Measurements from ENCODE around the gene KCNK2. TPM values are rescaled to one million over a fixed set of nuclear protein-coding genes. Genes with fewer than 3 reads are reported as not detected.

KCNK2 gene, protein sequence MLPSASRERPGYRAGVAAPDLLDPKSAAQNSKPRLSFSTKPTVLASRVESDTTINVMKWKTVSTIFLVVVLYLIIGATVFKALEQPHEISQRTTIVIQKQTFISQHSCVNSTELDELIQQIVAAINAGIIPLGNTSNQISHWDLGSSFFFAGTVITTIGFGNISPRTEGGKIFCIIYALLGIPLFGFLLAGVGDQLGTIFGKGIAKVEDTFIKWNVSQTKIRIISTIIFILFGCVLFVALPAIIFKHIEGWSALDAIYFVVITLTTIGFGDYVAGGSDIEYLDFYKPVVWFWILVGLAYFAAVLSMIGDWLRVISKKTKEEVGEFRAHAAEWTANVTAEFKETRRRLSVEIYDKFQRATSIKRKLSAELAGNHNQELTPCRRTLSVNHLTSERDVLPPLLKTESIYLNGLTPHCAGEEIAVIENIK
- total RNA-seq (2014; rRNA removed; shearing (Covaris generic)) = not detected in 2 replicates

DNA sequence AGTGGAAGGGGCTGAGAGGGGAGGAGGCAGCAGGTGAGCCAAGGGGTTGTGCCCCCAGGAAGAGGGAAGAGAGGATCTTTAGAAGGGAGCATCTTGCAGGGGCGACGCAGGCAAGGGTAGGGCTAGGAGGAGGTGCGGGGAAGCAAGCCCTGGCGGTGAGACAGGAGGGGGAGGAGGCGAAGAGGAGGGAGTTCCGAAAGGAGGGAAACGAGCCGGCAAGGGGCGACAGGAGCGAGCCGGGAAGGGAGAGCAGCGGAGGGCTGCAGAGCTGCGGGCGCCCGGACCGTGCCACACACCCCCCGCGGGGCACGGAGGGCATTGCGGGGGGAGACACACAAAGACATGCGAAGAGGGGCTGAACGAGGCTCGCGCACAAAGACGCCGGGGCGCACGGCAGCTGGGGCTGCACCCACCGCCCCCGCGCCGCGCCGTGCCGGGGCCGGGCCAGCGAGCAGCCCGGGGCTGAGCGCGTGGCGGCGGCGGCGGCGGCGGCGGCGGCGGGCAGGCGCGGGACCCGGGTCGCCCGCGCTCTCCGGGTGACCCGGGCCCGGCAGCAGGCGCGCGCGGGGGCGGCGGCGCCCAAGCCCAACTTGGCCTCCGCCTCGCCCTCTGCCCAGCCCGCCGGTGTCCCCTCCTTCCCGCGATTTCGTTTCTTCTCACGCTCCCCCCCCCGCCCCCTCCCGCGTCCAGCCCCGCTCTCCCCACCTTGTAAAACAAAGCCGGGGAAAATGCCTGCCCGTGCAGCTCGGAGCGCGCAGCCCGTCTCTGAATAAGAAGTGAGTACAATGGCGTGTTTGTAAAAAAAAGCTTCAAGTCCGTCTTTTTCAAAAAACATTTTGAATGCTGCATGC, at the start of gene KCNK2:
Gene KCNK2 (plus strand): TSS at position 206 of the 851 bp plus-strand sequence. CDS start 649 bp downstream, outside the sequence.
- in situ Hi-C loops (cut with HindIII; ENCODE audit: low sequenced_read_pairs) = no loop called here
- DNase-seq (ENCODE audit: low spot score) = no peak

GRCh38 chr1:215032911-215033526, 49.5 kb upstream of the KCNK2 start:
- in situ Hi-C loops (cut with HindIII; ENCODE audit: low sequenced_read_pairs) = no loop called here
- DNase-seq (ENCODE audit: low spot score) = no peak

DNA sequence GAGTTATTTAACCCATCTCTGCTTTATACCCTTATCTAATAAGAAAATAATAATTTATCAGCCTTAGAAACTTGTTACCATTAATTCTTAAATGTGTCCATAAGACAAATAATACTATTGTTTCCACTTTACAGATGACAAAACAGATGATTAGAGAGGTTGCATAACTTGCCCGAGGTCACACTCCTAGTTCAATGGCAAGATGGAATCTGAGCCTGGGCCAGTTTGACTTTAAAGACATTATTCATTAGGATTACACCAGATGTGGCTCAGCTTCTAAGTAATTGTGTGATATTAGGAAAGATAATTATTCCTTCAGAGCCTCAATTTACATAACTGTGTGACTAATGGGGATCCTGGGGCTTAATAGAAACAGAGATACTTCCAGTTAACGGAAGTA, 42.3 kb upstream of the KCNK2 start:
- DNase-seq (ENCODE audit: low spot score) = no peak
- in situ Hi-C loops (cut with HindIII; ENCODE audit: low sequenced_read_pairs) = no loop called here

GRCh38 chr1:215043401-215043800, 39.1 kb upstream of the KCNK2 start:
- no peak for DNase-seq (ENCODE audit: low spot score)
- in situ Hi-C loops (cut with HindIII; ENCODE audit: low sequenced_read_pairs) = no loop called here

GRCh38 chr1:215044151-215044550, 38.4 kb upstream of the KCNK2 start:
- DNase-seq (ENCODE audit: low spot score) = no peak

GRCh38 chr1:215045698-215046308, 36.7 kb upstream of the KCNK2 start:
- DNase-seq (ENCODE audit: low spot score) = no peak
- in situ Hi-C loops (cut with HindIII; ENCODE audit: low sequenced_read_pairs) = no loop called here

More at GRCh38 chr1:215044151-215044550, 38.4 kb upstream of the KCNK2 start:
- in situ Hi-C loops (cut with HindIII; ENCODE audit: low sequenced_read_pairs) = no loop called here

DNA sequence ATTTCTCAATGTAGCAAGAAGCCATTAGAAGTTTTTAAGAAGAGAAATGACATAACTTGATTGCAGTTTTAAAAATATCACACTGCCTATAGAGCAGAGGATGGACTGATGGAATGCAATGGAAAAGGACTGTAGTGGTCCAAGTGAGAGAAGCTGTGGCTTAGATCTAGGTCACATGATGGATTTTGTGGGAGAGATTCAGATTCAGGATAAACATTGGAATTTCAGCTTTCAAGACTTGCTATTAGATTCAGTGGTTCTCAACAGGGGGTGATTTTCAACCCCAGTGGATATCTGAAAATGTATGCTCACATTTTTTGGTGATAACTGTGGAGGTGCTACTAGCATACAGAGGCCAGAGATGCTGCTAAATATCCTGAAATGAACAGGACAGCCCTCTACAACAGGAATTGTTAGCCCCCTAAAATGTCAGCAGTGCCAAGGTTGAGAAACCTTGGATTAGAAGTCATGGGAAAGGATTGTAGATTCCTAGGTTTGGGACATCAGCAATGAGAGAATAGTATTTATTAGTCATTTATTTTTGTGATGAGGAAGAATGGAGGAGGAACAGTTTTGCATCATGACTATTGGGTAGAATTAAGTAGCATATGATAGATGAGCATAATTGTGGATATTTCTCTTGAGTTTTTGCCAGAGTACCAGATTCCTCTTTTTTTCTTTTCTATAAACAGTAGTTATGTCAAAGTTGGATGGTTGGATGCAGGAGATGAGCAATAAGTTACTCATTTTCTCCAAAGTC, 30.1 kb upstream of the KCNK2 start:
- in situ Hi-C loops (cut with HindIII; ENCODE audit: low sequenced_read_pairs) = no loop called here
- DNase-seq (ENCODE audit: low spot score) = no peak

DNA sequence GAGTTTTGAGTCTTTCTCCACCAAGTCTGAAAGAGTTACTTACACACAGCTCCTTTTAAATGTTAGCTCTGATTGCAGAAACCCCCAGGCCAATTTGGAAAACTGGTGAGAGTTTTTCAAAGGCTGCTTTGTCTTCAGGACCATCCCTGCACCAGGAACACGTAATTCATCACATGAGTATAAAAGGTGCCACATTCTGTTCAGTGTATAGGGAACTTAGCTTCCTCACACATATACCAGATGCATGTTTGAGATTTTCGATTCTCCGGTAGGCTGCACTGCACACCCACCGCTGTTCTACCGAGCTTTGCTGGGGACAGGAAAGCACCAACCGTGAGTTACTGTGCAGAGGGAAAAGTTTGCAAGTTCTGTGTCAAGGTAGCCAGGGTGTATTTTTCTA, 28.3 kb upstream of the KCNK2 start:
- in situ Hi-C loops (cut with HindIII; ENCODE audit: low sequenced_read_pairs) = no loop called here
- no peak for DNase-seq (ENCODE audit: low spot score)

DNA sequence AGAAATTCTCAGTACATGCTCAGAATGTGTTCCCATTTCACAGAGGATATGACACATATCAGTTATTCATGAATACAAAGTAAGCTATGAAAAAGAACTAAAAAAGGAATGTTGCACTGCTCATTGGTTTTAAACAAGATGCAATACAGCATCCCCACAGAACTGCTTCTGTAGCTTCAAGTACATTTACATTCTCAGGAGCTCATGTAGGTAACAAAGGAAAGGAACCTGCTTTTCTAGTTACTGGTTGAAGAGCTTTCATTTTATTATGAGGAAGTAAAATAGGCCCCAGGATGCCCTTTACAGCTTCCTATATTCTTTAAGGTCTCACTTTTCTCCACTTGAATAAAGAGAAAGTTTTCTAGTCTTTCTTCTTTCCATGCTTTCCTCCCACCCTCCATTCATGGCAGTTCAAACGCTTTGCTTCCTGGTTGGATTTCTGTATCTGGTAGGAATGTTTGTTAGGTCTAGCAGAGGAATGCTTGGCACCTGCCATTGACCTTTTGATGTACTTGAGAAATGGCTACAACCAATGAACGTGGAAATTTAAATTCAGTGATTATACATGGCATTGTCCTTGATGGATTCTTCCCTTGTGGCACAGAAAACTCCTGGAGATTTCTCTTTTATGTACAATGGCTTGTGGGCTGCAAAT, 27.1 kb upstream of the KCNK2 start:
- DNase-seq (ENCODE audit: low spot score) = no peak
- in situ Hi-C loops (cut with HindIII; ENCODE audit: low sequenced_read_pairs) = no loop called here

DNA sequence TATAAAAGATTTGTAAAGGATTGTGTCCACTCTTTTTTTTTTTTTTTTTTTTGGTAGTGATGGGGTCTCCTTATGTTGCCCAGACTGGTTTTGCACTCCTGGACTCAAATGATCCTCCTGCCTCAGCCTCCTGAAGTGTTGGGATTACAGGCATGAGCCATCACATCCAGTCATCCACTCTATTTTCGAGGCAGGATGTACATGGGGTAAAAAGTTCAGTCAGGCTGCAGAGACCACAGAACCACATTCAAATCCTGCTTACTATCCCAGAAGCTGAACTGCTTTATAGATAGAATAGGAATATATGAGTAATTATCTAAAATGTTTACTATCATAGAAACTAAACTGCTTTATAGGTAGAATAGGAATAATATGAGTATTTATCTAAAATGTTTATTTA, 26.0 kb upstream of the KCNK2 start:
- DNase-seq (ENCODE audit: low spot score) = no peak
- in situ Hi-C loops (cut with HindIII; ENCODE audit: low sequenced_read_pairs) = no loop called here

GRCh38 chr1:215059947-215060346, 22.6 kb upstream of the KCNK2 start:
- in situ Hi-C loops (cut with HindIII; ENCODE audit: low sequenced_read_pairs) = no loop called here

GRCh38 chr1:215064327-215064726, 18.2 kb upstream of the KCNK2 start:
- no peak for DNase-seq (ENCODE audit: low spot score)
- in situ Hi-C loops (cut with HindIII; ENCODE audit: low sequenced_read_pairs) = no loop called here

More at GRCh38 chr1:215059947-215060346, 22.6 kb upstream of the KCNK2 start:
- DNase-seq (ENCODE audit: low spot score) = peak; percentile 47

- no peak for DNase-seq (ENCODE audit: low spot score)
- in situ Hi-C loops (cut with HindIII; ENCODE audit: low sequenced_read_pairs) = no loop called here
Observed at GRCh38 chr1:215071078-215071477, 11.5 kb upstream of the KCNK2 start.

DNA sequence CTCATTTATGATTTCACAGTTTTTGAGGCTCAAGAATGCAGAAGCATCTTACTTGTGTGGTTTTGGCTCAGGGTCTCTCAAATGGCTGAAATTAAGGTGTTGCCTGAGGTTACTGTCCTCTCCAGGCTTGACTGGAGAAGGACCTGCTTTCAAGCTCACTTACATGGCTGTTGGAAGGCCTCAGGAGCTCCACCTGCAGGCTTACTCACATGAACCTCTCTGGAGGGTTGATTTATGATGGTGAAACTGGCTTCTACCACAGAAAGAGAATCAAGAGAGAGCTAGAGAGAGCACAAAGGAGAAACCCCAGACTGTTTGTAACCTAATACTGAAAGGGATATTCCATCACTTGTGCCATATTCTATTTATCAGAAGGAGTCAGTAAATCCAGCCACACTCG, 6.2 kb upstream of the KCNK2 start:
- no peak for DNase-seq (ENCODE audit: low spot score)
- in situ Hi-C loops (cut with HindIII; ENCODE audit: low sequenced_read_pairs) = no loop called here

GRCh38 chr1:215079456-215079855, 3.1 kb upstream of the KCNK2 start:
- no peak for DNase-seq (ENCODE audit: low spot score)
- in situ Hi-C loops (cut with HindIII; ENCODE audit: low sequenced_read_pairs) = no loop called here

- no peak for DNase-seq (ENCODE audit: low spot score)
- in situ Hi-C loops (cut with HindIII; ENCODE audit: low sequenced_read_pairs) = no loop called here
Observed at GRCh38 chr1:215081661-215082531, 641 bp upstream of the KCNK2 start.

DNA sequence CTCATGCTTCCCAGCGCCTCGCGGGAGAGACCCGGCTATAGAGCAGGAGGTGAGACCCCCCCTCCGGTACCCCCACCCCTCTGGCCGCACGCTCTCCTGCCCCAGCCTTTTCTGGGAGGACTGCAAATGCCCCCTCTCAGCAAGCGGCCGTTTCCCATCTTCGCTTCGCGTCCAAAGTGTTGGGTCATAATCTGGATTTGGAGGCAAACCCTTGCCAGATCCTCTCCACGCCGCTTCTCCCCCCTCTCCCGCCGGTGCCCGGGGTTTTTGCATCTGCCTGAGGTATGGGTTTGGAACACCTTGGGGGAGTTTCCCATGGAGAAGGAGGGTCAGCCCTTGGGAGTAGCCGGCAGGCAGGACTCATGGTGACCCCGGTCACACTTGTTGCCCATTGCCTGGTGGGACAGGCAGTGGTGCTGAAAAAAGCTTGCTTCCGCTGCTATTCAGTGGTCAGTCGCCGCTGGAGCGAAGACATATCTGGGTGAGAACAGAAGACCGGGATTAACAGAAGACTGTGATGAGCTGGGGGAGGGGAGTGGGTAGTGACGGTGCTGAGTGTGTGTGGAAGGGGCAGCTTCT, 935 bp downstream of the KCNK2 start:
- DNase-seq (ENCODE audit: low spot score) = no peak
- in situ Hi-C loops (cut with HindIII; ENCODE audit: low sequenced_read_pairs) = no loop called here
